IMR-90 (cell line): Measurements from ENCODE around the gene TAF4.

Experiments
- BHLHE40 ChIP-seq: fragments of 150-350 bp; IDR thresholded peaks from 2 replicates; pipeline ENCODE4 v1.6.1; 2016; ENCODE audit warnings: mild to moderate bottlenecking, low read depth, low read length
- MAFK ChIP-seq: IDR thresholded peaks from 2 replicates; pipeline ENCODE4 v1.6.1; 2012; ENCODE audit warnings: low read depth, low read length, improper control_type of control experiment
- MAZ ChIP-seq: IDR thresholded peaks from 2 replicates; pipeline ENCODE4 v1.6.1; 2012; ENCODE audit warnings: low read depth, mild to moderate bottlenecking, low read length, improper control_type of control experiment, moderate library complexity, borderline replicate concordance
- MXI1 ChIP-seq: IDR thresholded peaks from 2 replicates; pipeline ENCODE4 v1.6.1; 2012; ENCODE audit warnings: low read depth, mild to moderate bottlenecking, low read length, moderate library complexity, borderline replicate concordance
- POLR2A ChIP-seq: IDR thresholded peaks from 2 replicates; pipeline ENCODE4 v1.6.1; 2012; ENCODE audit warnings: mild to moderate bottlenecking, low read depth, low read length
- RAD21 ChIP-seq: IDR thresholded peaks from 2 replicates; pipeline ENCODE4 v1.6.1; 2012; ENCODE audit warnings: low read length, improper control_type of control experiment
- RFX5 ChIP-seq: IDR thresholded peaks from 2 replicates; pipeline ENCODE4 v1.8.0; 2012; ENCODE audit warnings: low read depth, mild to moderate bottlenecking, low read length, moderate library complexity
- TF ChIP-seq, protein P1 (sequence below): conservative IDR thresholded peaks from 2 replicates; pipeline ENCODE4 v1.5.1; 2012; ENCODE audit warnings: mild to moderate bottlenecking, low read depth, low read length, improper control_type of control experiment
- TF ChIP-seq, protein P2 (sequence below): fragments of 150-350 bp; IDR thresholded peaks from 2 replicates; pipeline ENCODE4 v1.6.1; 2017; ENCODE audit warnings: mild to moderate bottlenecking, antibody characterized with exemption, low read length, low read depth

DNA sequence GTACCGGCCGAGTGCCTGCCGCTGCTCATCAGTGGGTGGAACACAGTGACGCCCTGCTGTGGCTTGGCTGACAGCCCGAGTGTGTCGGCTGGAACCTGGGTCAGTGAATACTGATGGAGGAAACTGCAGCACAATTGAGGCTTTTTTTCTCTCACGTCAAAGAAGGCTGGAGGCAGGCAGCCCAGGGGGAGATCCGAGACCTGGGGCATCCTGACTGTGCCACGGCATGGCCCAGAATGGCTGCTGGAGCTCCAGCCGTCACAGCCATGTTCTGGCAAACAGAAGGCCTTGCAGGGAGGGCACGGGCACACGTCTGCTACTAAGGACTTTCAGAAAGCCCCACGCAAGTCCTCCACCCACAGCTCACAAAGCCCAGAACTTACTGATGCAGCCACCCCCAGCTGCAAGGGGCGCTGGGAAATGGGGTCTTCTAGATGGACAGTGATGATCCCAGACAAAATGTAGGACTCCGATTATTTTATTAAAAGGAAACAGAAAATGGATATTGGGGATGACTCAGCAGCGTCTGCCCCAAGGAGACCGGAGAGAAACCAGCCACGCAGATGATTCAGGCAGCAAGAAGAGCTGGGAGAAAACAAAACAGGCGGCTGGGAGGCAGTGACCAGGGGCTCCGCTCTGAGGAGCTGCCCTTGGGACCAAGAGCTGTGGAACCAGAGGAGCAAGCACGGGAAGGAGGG, 140.0 kb downstream of the TAF4 start:
- no peak for TF ChIP-seq POLR2A
- TF ChIP-seq, protein P1, sequence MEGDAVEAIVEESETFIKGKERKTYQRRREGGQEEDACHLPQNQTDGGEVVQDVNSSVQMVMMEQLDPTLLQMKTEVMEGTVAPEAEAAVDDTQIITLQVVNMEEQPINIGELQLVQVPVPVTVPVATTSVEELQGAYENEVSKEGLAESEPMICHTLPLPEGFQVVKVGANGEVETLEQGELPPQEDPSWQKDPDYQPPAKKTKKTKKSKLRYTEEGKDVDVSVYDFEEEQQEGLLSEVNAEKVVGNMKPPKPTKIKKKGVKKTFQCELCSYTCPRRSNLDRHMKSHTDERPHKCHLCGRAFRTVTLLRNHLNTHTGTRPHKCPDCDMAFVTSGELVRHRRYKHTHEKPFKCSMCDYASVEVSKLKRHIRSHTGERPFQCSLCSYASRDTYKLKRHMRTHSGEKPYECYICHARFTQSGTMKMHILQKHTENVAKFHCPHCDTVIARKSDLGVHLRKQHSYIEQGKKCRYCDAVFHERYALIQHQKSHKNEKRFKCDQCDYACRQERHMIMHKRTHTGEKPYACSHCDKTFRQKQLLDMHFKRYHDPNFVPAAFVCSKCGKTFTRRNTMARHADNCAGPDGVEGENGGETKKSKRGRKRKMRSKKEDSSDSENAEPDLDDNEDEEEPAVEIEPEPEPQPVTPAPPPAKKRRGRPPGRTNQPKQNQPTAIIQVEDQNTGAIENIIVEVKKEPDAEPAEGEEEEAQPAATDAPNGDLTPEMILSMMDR: no peak
- TF ChIP-seq MAZ: no peak
- TF ChIP-seq MXI1: no peak
- no peak for TF ChIP-seq BHLHE40
- TF ChIP-seq RFX5: no peak
- TF ChIP-seq MAFK: 0 out of 2 replicates have a peak, but pooled peaks have one; percentile 13
- TF ChIP-seq, protein P2, sequence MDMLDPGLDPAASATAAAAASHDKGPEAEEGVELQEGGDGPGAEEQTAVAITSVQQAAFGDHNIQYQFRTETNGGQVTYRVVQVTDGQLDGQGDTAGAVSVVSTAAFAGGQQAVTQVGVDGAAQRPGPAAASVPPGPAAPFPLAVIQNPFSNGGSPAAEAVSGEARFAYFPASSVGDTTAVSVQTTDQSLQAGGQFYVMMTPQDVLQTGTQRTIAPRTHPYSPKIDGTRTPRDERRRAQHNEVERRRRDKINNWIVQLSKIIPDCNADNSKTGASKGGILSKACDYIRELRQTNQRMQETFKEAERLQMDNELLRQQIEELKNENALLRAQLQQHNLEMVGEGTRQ: no peak
- TF ChIP-seq RAD21: no peak
